ENCODE results near the gene RBX1.

- TF ChIP-seq POLR2A (IDR thresholded peaks at IDR 0.05) (no peak), CTCF (IDR thresholded peaks at IDR 0.05) (peak in 1 of 2 donors; percentile 4)
These were observed 31.7 kb upstream of the RBX1 start for GRCh38 chr22:40919446-40919845.

Measured in suprapubic skin (tissue), 3 donors.